Esophagus squamous epithelium (tissue), 4 donors: ENCODE results near the gene SKI.

ENCODE experiments used
- CTCF ChIP-seq, 6 experiments: fragments of 450-650 bp in 4 of 6; fragments of 200-600 bp in 2 of 6; sonication (generic) in 2 of 6; IDR thresholded peaks; one replicate each; pipeline ENCODE4 v1.5.1; 2016 to 2019; ENCODE audit warnings: antibody characterized with exemption in 6 of 6, mild to moderate bottlenecking in 4 of 6, moderate library complexity in 4 of 6
- POLR2A ChIP-seq, 4 donors: fragments of 450-650 bp; IDR thresholded peaks; one replicate each; pipeline ENCODE4 v1.6.1; 2017; ENCODE audit warnings: antibody characterized with exemption in 4 of 4, mild to moderate bottlenecking in 4 of 4, moderate library complexity in 3 of 4

- TF ChIP-seq CTCF (IDR thresholded peaks at IDR 0.05) = no peak
- TF ChIP-seq POLR2A (IDR thresholded peaks at IDR 0.05) = no peak
Observed at GRCh38 chr1:2229911-2230731, 2.0 kb downstream of the SKI start.
